ENCODE data around the gene PATJ.
"Not testable (repeated sequence)": the region's sequence is repeated elsewhere in the genome, so short reads cannot be mapped to it uniquely, and the experiment has no call there.

PATJ gene

GRCh38 chr1:61818992-61819391, 76.7 kb downstream of the PATJ start:
- no peak for DNase-seq (ENCODE audit: low read depth in 3 of 3)

- DNase-seq (ENCODE audit: low read depth in 3 of 3) = no peak
Observed at GRCh38 chr1:61819421-61819820, 77.1 kb downstream of the PATJ start.

- no peak for DNase-seq (ENCODE audit: low read depth in 3 of 3)
Observed at GRCh38 chr1:61825393-61825792, 83.1 kb downstream of the PATJ start.

GRCh38 chr1:61828805-61829204, 86.5 kb downstream of the PATJ start:
- no peak for DNase-seq (ENCODE audit: low read depth in 3 of 3)

GRCh38 chr1:61836649-61837048, 94.4 kb downstream of the PATJ start:
- DNase-seq (ENCODE audit: low read depth in 3 of 3) = no peak

- DNase-seq (ENCODE audit: low read depth in 3 of 3) = not testable (repeated sequence)
Observed at GRCh38 chr1:61837607-61838006, 95.3 kb downstream of the PATJ start.

- no peak for DNase-seq (ENCODE audit: low read depth in 3 of 3)
Observed at GRCh38 chr1:61839679-61840078, 97.4 kb downstream of the PATJ start.

- no peak for DNase-seq (ENCODE audit: low read depth in 3 of 3)
Observed at GRCh38 chr1:61842036-61842435, 99.8 kb downstream of the PATJ start.

GRCh38 chr1:61842863-61843514, 100.7 kb downstream of the PATJ start:
- DNase-seq (ENCODE audit: low read depth in 3 of 3) = no peak

- DNase-seq (ENCODE audit: low read depth in 3 of 3) = no peak
Observed at GRCh38 chr1:61844006-61844405, 101.7 kb downstream of the PATJ start.

- DNase-seq (ENCODE audit: low read depth in 3 of 3) = not testable (repeated sequence)
Observed at GRCh38 chr1:61844664-61845063, 102.4 kb downstream of the PATJ start.

GRCh38 chr1:61851235-61851634, 109.0 kb downstream of the PATJ start:
- DNase-seq (ENCODE audit: low read depth in 3 of 3) = no peak

GRCh38 chr1:61851849-61852669, 109.8 kb downstream of the PATJ start:
- DNase-seq (ENCODE audit: low read depth in 3 of 3) = no peak

- DNase-seq (ENCODE audit: low read depth in 3 of 3) = no peak
Observed at GRCh38 chr1:61852670-61853015, 110.4 kb downstream of the PATJ start.

- DNase-seq (ENCODE audit: low read depth in 3 of 3) = no peak
Observed at GRCh38 chr1:61853583-61853982, 111.3 kb downstream of the PATJ start.

GRCh38 chr1:61864489-61864888, 122.2 kb downstream of the PATJ start:
- DNase-seq (ENCODE audit: low read depth in 3 of 3) = no peak

GRCh38 chr1:61865646-61866220, 123.5 kb downstream of the PATJ start:
- DNase-seq (ENCODE audit: low read depth in 3 of 3) = no peak

GRCh38 chr1:61869691-61870109, 127.4 kb downstream of the PATJ start:
- DNase-seq (ENCODE audit: low read depth in 3 of 3) = no peak

- DNase-seq (ENCODE audit: low read depth in 3 of 3) = no peak
Observed at GRCh38 chr1:61872206-61872605, 129.9 kb downstream of the PATJ start.

- DNase-seq (ENCODE audit: low read depth in 3 of 3) = no peak
Observed at GRCh38 chr1:61873581-61873980, 131.3 kb downstream of the PATJ start.

GRCh38 chr1:61873994-61874393, 131.7 kb downstream of the PATJ start:
- no peak for DNase-seq (ENCODE audit: low read depth in 3 of 3)

GRCh38 chr1:61875198-61875597, 132.9 kb downstream of the PATJ start:
- no peak for DNase-seq (ENCODE audit: low read depth in 3 of 3)

GRCh38 chr1:61879887-61880474, 137.7 kb downstream of the PATJ start:
- DNase-seq (ENCODE audit: low read depth in 3 of 3) = not testable (repeated sequence)

All from stimulated activated CD4-positive, alpha-beta T cell treated with anti-CD3 and anti-CD28 coated beads, TNF-alpha, amount 100 ng/mL, for 48 hours (primary cell).